Nephron progenitor cell (in vitro differentiated cells): ENCODE data around the gene RNF130.

Source experiments
- DNase-seq: peaks from one replicate; pipeline ENCODE4 v3.0.0; 2021
- H3K27ac Mint-ChIP-seq: 2 replicates; pipeline ENCODE4 v1.8.0; 2021; ENCODE audit warnings: mild to moderate bottlenecking, moderate library complexity, mixed read lengths
- H3K27me3 Mint-ChIP-seq: 2 replicates; pipeline ENCODE4 v1.8.0; 2021; ENCODE audit warnings: mild to moderate bottlenecking, low read depth, mixed read lengths; ENCODE audit not compliant: poor library complexity
- H3K36me3 Mint-ChIP-seq: 2 replicates; pipeline ENCODE4 v1.8.0; 2021; ENCODE audit warnings: low read depth, mixed read lengths
- H3K4me1 Mint-ChIP-seq: 2 replicates; pipeline ENCODE4 v1.8.0; 2021; ENCODE audit warnings: mixed read lengths
- H3K4me3 Mint-ChIP-seq: 2 replicates; pipeline ENCODE4 v1.8.0; 2021; ENCODE audit warnings: mild to moderate bottlenecking, moderate library complexity, mixed read lengths
- H3K9me3 Mint-ChIP-seq: 2 replicates; pipeline ENCODE4 v1.8.0; 2021; ENCODE audit warnings: mild to moderate bottlenecking, moderate library complexity, mixed read lengths
- TF ChIP-seq, protein P1 (sequence below): fragments of 200-600 bp; sonication (generic); IDR thresholded peaks from 2 replicates; pipeline ENCODE4 v1.5.0; 2021; ENCODE audit warnings: antibody characterized with exemption

The RNF130 gene

DNA sequence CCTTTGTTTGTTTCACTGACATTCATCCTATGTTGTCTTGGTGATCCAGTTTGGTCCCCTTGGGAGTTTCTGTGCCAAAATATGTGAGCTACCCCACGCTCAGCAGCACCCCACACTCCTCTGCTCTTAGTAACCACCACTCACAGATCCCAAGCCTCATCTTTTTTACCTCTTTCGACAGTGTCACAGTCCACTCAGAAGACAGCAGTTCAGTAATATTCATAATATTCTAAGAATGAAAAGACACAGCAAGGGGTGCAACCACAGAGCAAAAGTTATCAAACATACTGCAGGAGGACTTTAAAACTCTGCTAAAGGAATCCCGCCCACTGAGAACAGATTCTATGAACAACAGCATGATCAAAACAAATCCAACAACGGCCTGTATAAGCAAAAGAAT, 28.2 kb downstream of the RNF130 start:
- no peak for DNase-seq
- peaks cover 8% of the 10 kb centered on the region for H3K4me1 Mint-ChIP-seq
- H3K9me3 Mint-ChIP-seq, result peaks cover 49% of the 10 kb centered on the region
- H3K36me3 Mint-ChIP-seq, result peaks cover 95% of the 10 kb centered on the region
- H3K27me3 Mint-ChIP-seq, result no peaks in the 10 kb centered on the region
- TF ChIP-seq, protein P1, sequence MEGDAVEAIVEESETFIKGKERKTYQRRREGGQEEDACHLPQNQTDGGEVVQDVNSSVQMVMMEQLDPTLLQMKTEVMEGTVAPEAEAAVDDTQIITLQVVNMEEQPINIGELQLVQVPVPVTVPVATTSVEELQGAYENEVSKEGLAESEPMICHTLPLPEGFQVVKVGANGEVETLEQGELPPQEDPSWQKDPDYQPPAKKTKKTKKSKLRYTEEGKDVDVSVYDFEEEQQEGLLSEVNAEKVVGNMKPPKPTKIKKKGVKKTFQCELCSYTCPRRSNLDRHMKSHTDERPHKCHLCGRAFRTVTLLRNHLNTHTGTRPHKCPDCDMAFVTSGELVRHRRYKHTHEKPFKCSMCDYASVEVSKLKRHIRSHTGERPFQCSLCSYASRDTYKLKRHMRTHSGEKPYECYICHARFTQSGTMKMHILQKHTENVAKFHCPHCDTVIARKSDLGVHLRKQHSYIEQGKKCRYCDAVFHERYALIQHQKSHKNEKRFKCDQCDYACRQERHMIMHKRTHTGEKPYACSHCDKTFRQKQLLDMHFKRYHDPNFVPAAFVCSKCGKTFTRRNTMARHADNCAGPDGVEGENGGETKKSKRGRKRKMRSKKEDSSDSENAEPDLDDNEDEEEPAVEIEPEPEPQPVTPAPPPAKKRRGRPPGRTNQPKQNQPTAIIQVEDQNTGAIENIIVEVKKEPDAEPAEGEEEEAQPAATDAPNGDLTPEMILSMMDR, result no peak
- no peak overlapping the region for H3K4me3 Mint-ChIP-seq
- H3K27ac Mint-ChIP-seq, result peak overlapping the region; percentile 44

DNA sequence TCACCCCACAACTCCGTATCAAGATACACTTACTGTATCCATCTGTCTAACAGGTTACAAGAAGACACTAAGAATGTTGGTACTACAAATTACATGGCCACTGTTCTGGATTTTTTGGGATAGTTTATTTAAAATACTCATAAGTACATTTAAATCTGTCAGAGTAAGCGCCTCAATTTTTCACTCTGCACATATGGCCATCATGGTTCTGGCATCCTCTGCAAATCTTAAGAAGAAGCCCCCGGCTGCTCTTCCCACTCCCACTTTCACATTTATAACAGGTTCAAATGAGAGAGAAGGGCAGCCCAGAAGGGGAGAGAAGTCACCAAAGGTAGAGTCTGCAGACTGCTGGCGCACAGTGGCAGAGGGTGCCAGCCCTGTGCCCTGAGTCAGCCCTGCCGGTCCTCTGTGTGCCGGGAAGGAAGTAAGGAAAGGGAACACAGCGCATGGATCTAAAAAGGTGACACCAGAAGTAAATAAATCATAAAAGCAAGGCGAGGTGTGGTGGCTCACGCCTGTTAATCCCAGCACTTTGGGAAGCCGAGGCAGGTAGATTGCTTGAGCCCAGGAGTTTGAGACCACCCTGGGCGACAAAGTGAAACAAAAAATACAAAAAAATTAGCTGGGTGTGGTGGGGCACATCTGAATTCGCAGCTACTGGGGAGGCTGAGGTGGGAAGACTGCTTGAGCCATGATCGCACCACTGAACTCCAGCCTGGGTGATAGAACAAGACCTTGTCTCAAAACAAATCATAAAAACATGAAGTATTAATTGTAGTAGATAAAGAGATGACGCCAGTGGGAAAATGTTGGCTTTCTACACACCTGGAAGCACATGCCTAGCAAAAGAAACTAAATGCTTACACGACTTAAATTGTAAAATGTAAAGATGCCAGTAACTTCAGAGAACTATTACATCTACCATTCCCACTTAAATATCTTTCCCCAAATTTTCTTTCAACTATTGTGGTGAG, 30.0 kb downstream of the RNF130 start:
- Mint-ChIP-seq H3K4me3 (no peak overlapping the region), H3K27ac (no peak overlapping the region)
- TF ChIP-seq, protein P1, result no peak

DNA sequence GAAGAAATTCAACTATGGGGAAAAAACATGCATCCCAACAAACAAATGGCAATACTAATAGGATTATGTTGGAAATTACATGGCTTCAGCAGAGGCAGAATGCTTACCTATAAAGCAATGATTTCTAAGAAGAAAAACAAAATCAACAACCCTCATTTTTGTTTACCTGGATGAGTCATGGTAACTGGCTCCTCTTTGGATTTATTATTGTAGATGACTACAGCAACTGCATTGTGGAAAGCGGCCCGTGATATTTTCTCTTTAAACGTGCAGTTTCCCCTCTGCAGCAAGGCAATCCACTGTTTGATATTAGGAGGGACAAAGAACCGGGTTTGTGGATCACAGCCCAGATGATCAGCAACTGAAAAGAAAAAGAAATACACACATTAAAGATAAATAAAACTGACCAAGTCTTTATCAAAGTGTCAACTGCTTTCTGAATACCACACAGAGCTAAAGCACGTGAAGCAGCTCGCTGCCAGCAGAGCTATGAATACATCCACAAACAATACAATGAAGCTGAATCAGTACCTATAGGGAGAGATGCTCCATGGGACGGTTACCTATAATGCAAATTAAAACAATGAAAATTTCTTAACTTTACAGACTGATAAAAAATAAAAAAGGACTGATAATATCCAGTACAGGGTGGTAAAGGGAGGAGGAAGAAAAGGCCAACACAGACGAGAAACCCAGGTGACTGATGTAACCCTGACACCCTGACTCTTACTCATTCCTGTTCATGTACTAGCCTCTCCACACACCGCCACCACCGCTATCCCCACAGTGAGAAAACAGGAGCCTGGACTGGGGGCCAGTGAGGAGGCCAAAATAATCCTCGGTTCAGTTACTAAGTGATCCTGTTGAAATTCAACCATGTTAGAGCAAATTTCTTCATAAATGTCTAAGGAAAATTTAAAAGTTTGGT, 31.0 kb downstream of the RNF130 start:
- Mint-ChIP-seq H3K27me3 (no peaks in the 10 kb centered on the region), H3K36me3 (peaks cover 97% of the 10 kb centered on the region), H3K27ac (peak overlapping the region; percentile 69), H3K4me3 (no peak overlapping the region), H3K4me1 (no peaks in the 10 kb centered on the region), H3K9me3 (peaks cover 51% of the 10 kb centered on the region)
- DNase-seq, result no peak
- TF ChIP-seq, protein P1, result no peak

More for the DNA sequence above, 30.0 kb downstream of the RNF130 start:
- no peaks in the 10 kb centered on the region for H3K27me3 Mint-ChIP-seq
- H3K4me1 Mint-ChIP-seq, result no peaks in the 10 kb centered on the region
- peaks cover 95% of the 10 kb centered on the region for H3K36me3 Mint-ChIP-seq
- peaks cover 48% of the 10 kb centered on the region for H3K9me3 Mint-ChIP-seq
- DNase-seq, result no peak

DNA sequence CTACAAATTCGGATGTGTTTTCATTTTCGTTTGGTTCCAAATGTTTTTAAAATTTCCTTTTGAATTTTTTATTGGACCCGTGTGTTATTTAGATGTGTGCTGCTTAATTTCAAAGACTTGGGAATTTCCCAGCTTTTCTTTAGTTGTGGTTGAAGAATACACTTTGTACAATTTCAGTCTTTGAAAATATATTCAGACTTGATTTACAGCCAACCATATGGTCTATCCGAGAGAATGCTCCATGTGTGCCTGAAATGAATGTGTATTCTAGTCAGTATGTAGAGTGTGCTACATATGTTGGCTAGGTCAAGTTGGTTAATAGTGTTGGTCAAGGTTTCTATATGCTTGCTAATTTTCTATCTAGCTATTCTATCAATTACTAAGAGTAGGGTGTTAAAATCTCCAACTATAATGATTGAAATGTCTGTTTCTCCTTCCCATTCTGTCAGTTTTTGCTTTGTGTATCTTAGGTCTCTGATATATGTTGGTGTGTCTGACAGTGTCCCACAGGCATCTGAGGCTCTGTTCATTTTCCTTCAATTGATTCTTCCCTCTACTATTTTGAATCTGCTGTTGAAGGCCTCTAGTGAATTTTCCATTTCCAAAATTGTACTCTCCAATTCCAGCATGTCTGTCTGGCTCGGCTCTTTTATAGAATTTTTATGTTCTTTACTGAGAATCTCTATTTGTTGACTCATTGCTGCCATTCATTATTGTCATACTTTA, 36.2 kb downstream of the RNF130 start:
- H3K4me3 Mint-ChIP-seq, result no peak overlapping the region
- peaks cover 100% of the 10 kb centered on the region for H3K36me3 Mint-ChIP-seq
- TF ChIP-seq, protein P1, result no peak
- H3K9me3 Mint-ChIP-seq, result peaks cover 65% of the 10 kb centered on the region
- H3K27me3 Mint-ChIP-seq, result no peaks in the 10 kb centered on the region
- H3K4me1 Mint-ChIP-seq, result no peaks in the 10 kb centered on the region
- H3K27ac Mint-ChIP-seq, result no peak overlapping the region
- DNase-seq, result no peak

DNA sequence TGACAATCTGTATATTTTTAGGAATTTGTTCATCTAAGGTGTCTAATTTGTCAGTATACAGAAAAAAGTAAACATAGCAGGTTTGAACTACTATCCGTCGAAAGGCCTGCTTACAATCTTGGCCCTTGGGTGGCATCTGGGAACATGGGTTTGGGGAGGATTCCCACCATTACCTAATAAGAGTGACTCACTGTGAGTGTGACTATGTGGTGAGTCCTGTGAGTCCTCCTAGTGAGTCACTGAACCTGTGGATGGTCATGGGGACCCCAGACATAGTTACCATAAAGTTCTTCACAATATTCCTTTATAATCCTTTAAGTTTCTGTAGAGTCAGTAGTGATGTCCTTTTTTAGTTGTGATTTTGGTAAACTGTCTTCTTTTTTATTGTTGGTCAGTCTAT, 37.0 kb downstream of the RNF130 start:
- peaks cover 96% of the 10 kb centered on the region for H3K36me3 Mint-ChIP-seq
- peaks cover 65% of the 10 kb centered on the region for H3K9me3 Mint-ChIP-seq
- H3K27me3 Mint-ChIP-seq, result no peaks in the 10 kb centered on the region
- TF ChIP-seq, protein P1, result no peak
- H3K27ac Mint-ChIP-seq, result no peak overlapping the region
- H3K4me3 Mint-ChIP-seq, result no peak overlapping the region
- DNase-seq, result no peak
- no peaks in the 10 kb centered on the region for H3K4me1 Mint-ChIP-seq
